Measurements from ENCODE around the gene IGSF21. TPM values are rescaled to one million over a fixed set of nuclear protein-coding genes. Genes with fewer than 3 reads are reported as not detected.

The IGSF21 gene
- polyA plus RNA-seq, 3 donors = not detected

GRCh38 chr1:18141661-18142060 lies 34.1 kb downstream of the IGSF21 start:
- Histone ChIP-seq H2AFZ (ENCODE audit: insufficient read depth, low read depth, low read length, poor library complexity, severe bottlenecking) (no peak overlapping the region), H3K9ac (ENCODE audit: insufficient read depth, low read length, poor library complexity, severe bottlenecking) (no peak overlapping the region), H3K36me3 (replicated peaks in 1 of 2; ENCODE audit: control insufficient read depth in 1 of 2, insufficient read depth in 2 of 2, low read length in 2 of 2) (no peaks in the 10 kb centered on the region), H3K4me2 (replicated peaks; ENCODE audit: extremely low read depth, low read length, poor library complexity, severe bottlenecking) (no peak overlapping the region), H4K20me1 (ENCODE audit: insufficient read depth, low read length) (no peaks in the 10 kb centered on the region), H3K4me1 (ENCODE audit: control insufficient read depth in 1 of 2, insufficient read depth in 2 of 2, low read length in 2 of 2) (no peaks in the 10 kb centered on the region), H3K27me3 (ENCODE audit: control insufficient read depth in 2 of 2, insufficient read depth in 2 of 2, low read length in 2 of 2) (no peaks in the 10 kb centered on the region), H3K79me2 (ENCODE audit: insufficient read depth, low read length) (no peaks in the 10 kb centered on the region), H3K4me3 (replicated peaks in 1 of 3; ENCODE audit: low read depth in 2 of 3, low read length in 3 of 3) (no peak overlapping the region), H3K27ac (ENCODE audit: low read depth in 1 of 2, low read length in 2 of 2) (no peak overlapping the region), H3K9me3 (replicated peaks in 1 of 2; ENCODE audit: control insufficient read depth in 1 of 2, insufficient read depth in 1 of 2, low read length in 2 of 2) (no peaks in the 10 kb centered on the region)
- no peaks in the 10 kb centered on the region for H3K36me3 Mint-ChIP-seq
- WGBS (ENCODE audit: insufficient coverage) = 97% methylated on average over 4 of the region's 6 CpGs
- H3K4me3 Mint-ChIP-seq = no peak overlapping the region
- peaks cover 2 to 8% (median 4%) of the 10 kb centered on the region in 3 donors for H3K27me3 Mint-ChIP-seq (ENCODE audit: low read depth in 3 of 3)
- H3K4me1 Mint-ChIP-seq = no peaks in the 10 kb centered on the region
- DNase-seq = no peak
- H3K27ac Mint-ChIP-seq = no peak overlapping the region
- no peak for TF ChIP-seq CTCF (IDR thresholded peaks at IDR 0.05)
- intact Hi-C loops (cut with micrococcal nuclease) = no loop called here
- no peaks in the 10 kb centered on the region for H3K9me3 Mint-ChIP-seq

GRCh38 chr1:18142471-18142870 lies 34.9 kb downstream of the IGSF21 start:
- intact Hi-C loops (cut with micrococcal nuclease) = no loop called here
- H3K27ac Mint-ChIP-seq = peak overlapping the region in 1 of 7 donors; percentile 25
- Histone ChIP-seq H3K79me2 (ENCODE audit: insufficient read depth, low read length) (no peaks in the 10 kb centered on the region), H3K9ac (ENCODE audit: insufficient read depth, low read length, poor library complexity, severe bottlenecking) (no peak overlapping the region), H3K27me3 (ENCODE audit: control insufficient read depth in 2 of 2, insufficient read depth in 2 of 2, low read length in 2 of 2) (no peaks in the 10 kb centered on the region), H3K27ac (ENCODE audit: low read depth in 1 of 2, low read length in 2 of 2) (no peak overlapping the region), H3K36me3 (replicated peaks in 1 of 2; ENCODE audit: control insufficient read depth in 1 of 2, insufficient read depth in 2 of 2, low read length in 2 of 2) (no peaks in the 10 kb centered on the region), H3K4me2 (replicated peaks; ENCODE audit: extremely low read depth, low read length, poor library complexity, severe bottlenecking) (no peak overlapping the region), H4K20me1 (ENCODE audit: insufficient read depth, low read length) (no peaks in the 10 kb centered on the region), H3K9me3 (replicated peaks in 1 of 2; ENCODE audit: control insufficient read depth in 1 of 2, insufficient read depth in 1 of 2, low read length in 2 of 2) (no peaks in the 10 kb centered on the region), H3K4me3 (replicated peaks in 1 of 3; ENCODE audit: low read depth in 2 of 3, low read length in 3 of 3) (no peak overlapping the region), H3K4me1 (ENCODE audit: control insufficient read depth in 1 of 2, insufficient read depth in 2 of 2, low read length in 2 of 2) (no peaks in the 10 kb centered on the region), H2AFZ (ENCODE audit: insufficient read depth, low read depth, low read length, poor library complexity, severe bottlenecking) (no peak overlapping the region)
- no peak overlapping the region for H3K4me3 Mint-ChIP-seq
- DNase-seq = no peak
- no peaks in the 10 kb centered on the region for H3K36me3 Mint-ChIP-seq
- no peaks in the 10 kb centered on the region for H3K9me3 Mint-ChIP-seq
- no peaks in the 10 kb centered on the region for H3K4me1 Mint-ChIP-seq
- 93% methylated on average over 4 of the region's 6 CpGs for WGBS (ENCODE audit: insufficient coverage)
- no peak for TF ChIP-seq CTCF (IDR thresholded peaks at IDR 0.05)
- peaks cover 6 to 7% (median 6%) of the 10 kb centered on the region in 3 donors for H3K27me3 Mint-ChIP-seq (ENCODE audit: low read depth in 3 of 3)
